ENCODE results near the gene CABP2.
"Not testable (repeated sequence)": the region's sequence is repeated elsewhere in the genome, so short reads cannot be mapped to it uniquely, and the experiment has no call there.

Gene CABP2

GRCh38 chr11:67489885-67490726 lies 33.1 kb downstream of the CABP2 start:
- Mint-ChIP-seq H3K27ac (no peak overlapping the region), H3K27me3 (no peaks in the 10 kb centered on the region), H3K36me3 (peaks cover 18% of the 10 kb centered on the region), H3K4me3 (no peak overlapping the region), H3K4me1 (peaks cover 34% of the 10 kb centered on the region), H3K9me3 (no peaks in the 10 kb centered on the region)
- DNase-seq (ENCODE audit: low spot score in 2 of 2): no peak
- no peak for ATAC-seq (ENCODE audit: low read depth)

GRCh38 chr11:67489203-67489884 lies 33.9 kb downstream of the CABP2 start:
- Mint-ChIP-seq H3K27ac (peak overlapping the region; percentile 31), H3K4me1 (peaks cover 41% of the 10 kb centered on the region), H3K9me3 (no peaks in the 10 kb centered on the region), H3K36me3 (peaks cover 17% of the 10 kb centered on the region), H3K27me3 (no peaks in the 10 kb centered on the region), H3K4me3 (no peak overlapping the region)
- ATAC-seq (ENCODE audit: low read depth): no peak
- DNase-seq (ENCODE audit: low spot score in 2 of 2): no peak

GRCh38 chr11:67486481-67487195 lies 36.6 kb downstream of the CABP2 start:
- Mint-ChIP-seq H3K4me1 (peaks cover 58% of the 10 kb centered on the region), H3K4me3 (peak overlapping the region; percentile 73), H3K9me3 (no peaks in the 10 kb centered on the region), H3K27me3 (no peaks in the 10 kb centered on the region), H3K27ac (peak overlapping the region; percentile 92), H3K36me3 (peaks cover 15% of the 10 kb centered on the region)
- DNase-seq (ENCODE audit: low spot score in 2 of 2) (peak in 1 of 2 donors; percentile 40), ATAC-seq (ENCODE audit: low read depth) (peak; percentile 12)

GRCh38 chr11:67485873-67486361 lies 37.3 kb downstream of the CABP2 start:
- Mint-ChIP-seq H3K36me3 (peaks cover 12% of the 10 kb centered on the region), H3K27ac (peak overlapping the region; percentile 92), H3K4me1 (peaks cover 56% of the 10 kb centered on the region), H3K4me3 (peak overlapping the region; percentile 73)
- ATAC-seq (ENCODE audit: low read depth): peak; percentile 6
- not testable (repeated sequence) for H3K9me3 Mint-ChIP-seq; H3K27me3 Mint-ChIP-seq; DNase-seq (ENCODE audit: low spot score in 2 of 2)

GRCh38 chr11:67484847-67485311 lies 38.4 kb downstream of the CABP2 start:
- ATAC-seq (ENCODE audit: low read depth) (peak; percentile 36), DNase-seq (ENCODE audit: low spot score in 2 of 2) (peak; percentile 57 to 64)
- H3K27me3 Mint-ChIP-seq: no peaks in the 10 kb centered on the region
- H3K4me3 Mint-ChIP-seq: peak overlapping the region; percentile 99
- H3K27ac Mint-ChIP-seq: peak overlapping the region; percentile 92
- H3K36me3 Mint-ChIP-seq: peaks cover 10% of the 10 kb centered on the region
- no peaks in the 10 kb centered on the region for H3K9me3 Mint-ChIP-seq
- H3K4me1 Mint-ChIP-seq: peaks cover 55% of the 10 kb centered on the region

GRCh38 chr11:67483831-67484665 lies 39.2 kb downstream of the CABP2 start:
- Mint-ChIP-seq H3K27ac (peak overlapping the region; percentile 92), H3K9me3 (no peaks in the 10 kb centered on the region), H3K27me3 (no peaks in the 10 kb centered on the region), H3K4me3 (peak overlapping the region; percentile 99), H3K4me1 (peaks cover 51% of the 10 kb centered on the region), H3K36me3 (peaks cover 5% of the 10 kb centered on the region)
- ATAC-seq (ENCODE audit: low read depth) (no peak), DNase-seq (ENCODE audit: low spot score in 2 of 2) (no peak)

GRCh38 chr11:67482827-67483798 lies 40.1 kb downstream of the CABP2 start, which contains the start of gene AIP:
AIP (plus strand) TSS chr11:67483026; CDS start chr11:67483159, 133 bp downstream.
- Mint-ChIP-seq H3K27me3 (no peaks in the 10 kb centered on the region), H3K4me1 (peaks cover 48% of the 10 kb centered on the region), H3K4me3 (peak within 1 kb of the TSS; percentile 99), H3K36me3 (peaks cover 5% of the 10 kb centered on the region), H3K27ac (peak within 1 kb of the TSS; percentile 92), H3K9me3 (no peaks in the 10 kb centered on the region)
- ATAC-seq (ENCODE audit: low read depth) (peak; percentile 81), DNase-seq (ENCODE audit: low spot score in 2 of 2) (peak; percentile 94)

- peaks cover 40% of the 10 kb centered on the region for H3K4me1 Mint-ChIP-seq
- no peaks in the 10 kb centered on the region for H3K27me3 Mint-ChIP-seq
- DNase-seq (ENCODE audit: low spot score in 2 of 2) (no peak), ATAC-seq (ENCODE audit: low read depth) (peak; percentile 15)
- no peaks in the 10 kb centered on the region for H3K36me3 Mint-ChIP-seq
- H3K9me3 Mint-ChIP-seq: no peaks in the 10 kb centered on the region
- peak overlapping the region; percentile 92 for H3K27ac Mint-ChIP-seq
- peak overlapping the region; percentile 99 for H3K4me3 Mint-ChIP-seq
Observed at GRCh38 chr11:67482275-67482826, 40.9 kb downstream of the CABP2 start.

GRCh38 chr11:67477344-67478050 lies 45.7 kb downstream of the CABP2 start:
- not testable (repeated sequence) for H3K36me3 Mint-ChIP-seq; H3K9me3 Mint-ChIP-seq; DNase-seq (ENCODE audit: low spot score in 2 of 2); H3K4me3 Mint-ChIP-seq; H3K4me1 Mint-ChIP-seq; H3K27ac Mint-ChIP-seq; ATAC-seq (ENCODE audit: low read depth); H3K27me3 Mint-ChIP-seq

GRCh38 chr11:67476692-67477091 lies 46.6 kb downstream of the CABP2 start:
- H3K36me3 Mint-ChIP-seq; H3K27ac Mint-ChIP-seq; ATAC-seq (ENCODE audit: low read depth): not testable (repeated sequence)

GRCh38 chr11:67472882-67473281 lies 50.4 kb downstream of the CABP2 start:
- Mint-ChIP-seq H3K4me1 (peaks cover 12% of the 10 kb centered on the region), H3K27me3 (no peaks in the 10 kb centered on the region), H3K36me3 (no peaks in the 10 kb centered on the region), H3K4me3 (no peak overlapping the region), H3K9me3 (no peaks in the 10 kb centered on the region), H3K27ac (no peak overlapping the region)
- DNase-seq (ENCODE audit: low spot score in 2 of 2) (no peak), ATAC-seq (ENCODE audit: low read depth) (no peak)

More at GRCh38 chr11:67476692-67477091, 46.6 kb downstream of the CABP2 start:
- not testable (repeated sequence) for H3K9me3 Mint-ChIP-seq; DNase-seq (ENCODE audit: low spot score in 2 of 2); H3K4me3 Mint-ChIP-seq; H3K4me1 Mint-ChIP-seq; H3K27me3 Mint-ChIP-seq

All from memory B cell (primary cell).